Limb (tissue), 2 donors: ENCODE results near the gene TNFRSF14.
A peak's percentile ranks its signal among the peaks of the same experiment; 100 is the strongest.
"Not testable (repeated sequence)": the region's sequence is repeated elsewhere in the genome, so short reads cannot be mapped to it uniquely, and the experiment has no call there.

Experiments used
- DNase-seq, 2 donors: peaks; one replicate each; pipeline ENCODE4 v3.0.0-alpha.2; 2016; ENCODE audit errors: extremely low spot score in 2 of 2

The TNFRSF14 gene

DNA sequence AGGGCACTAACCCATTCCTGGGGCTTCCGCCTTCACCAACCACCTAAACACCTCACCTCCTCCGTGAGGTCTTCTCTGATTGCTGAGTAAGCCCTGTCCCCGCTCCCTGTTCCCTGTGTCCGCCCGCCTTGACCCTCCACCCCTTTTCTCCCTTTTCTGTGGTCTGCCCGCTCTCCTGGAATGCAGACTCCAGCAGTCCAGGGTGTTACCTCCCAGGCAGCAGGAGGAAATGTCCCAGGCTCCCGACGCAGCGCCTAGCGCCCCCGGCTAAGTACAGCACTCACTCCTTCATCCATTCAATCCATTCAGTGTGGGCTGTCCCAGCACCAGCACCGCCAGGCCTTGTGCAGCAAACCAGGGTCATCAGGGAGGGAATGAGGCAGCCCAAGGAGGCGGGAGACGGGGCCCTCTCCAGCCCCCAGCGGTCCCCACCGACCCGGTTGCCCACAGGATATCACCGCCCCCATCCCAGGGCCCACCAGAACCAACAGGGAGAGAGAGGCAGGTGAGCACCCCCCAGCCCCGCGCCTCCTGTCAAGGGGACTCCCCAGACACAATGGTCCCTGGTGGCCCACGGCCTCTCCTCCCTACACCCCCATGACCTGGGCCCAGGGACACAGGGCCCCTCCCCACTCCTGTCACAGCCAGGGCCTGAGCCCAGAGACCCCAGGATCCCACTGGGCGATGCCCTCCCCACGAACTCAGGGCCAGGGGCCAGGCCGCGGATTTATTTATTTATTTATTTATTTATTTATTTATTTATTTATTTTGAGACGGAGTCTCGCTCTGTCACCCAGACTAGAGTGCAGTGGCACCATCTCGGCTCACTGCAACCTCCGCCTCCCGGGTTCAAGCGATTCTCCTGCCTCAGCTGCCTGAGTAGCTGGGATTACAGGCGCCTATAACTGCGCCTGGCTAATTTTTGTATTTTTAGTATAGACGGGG, 10.2 kb downstream of the TNFRSF14 start:
- no peak for DNase-seq

DNA sequence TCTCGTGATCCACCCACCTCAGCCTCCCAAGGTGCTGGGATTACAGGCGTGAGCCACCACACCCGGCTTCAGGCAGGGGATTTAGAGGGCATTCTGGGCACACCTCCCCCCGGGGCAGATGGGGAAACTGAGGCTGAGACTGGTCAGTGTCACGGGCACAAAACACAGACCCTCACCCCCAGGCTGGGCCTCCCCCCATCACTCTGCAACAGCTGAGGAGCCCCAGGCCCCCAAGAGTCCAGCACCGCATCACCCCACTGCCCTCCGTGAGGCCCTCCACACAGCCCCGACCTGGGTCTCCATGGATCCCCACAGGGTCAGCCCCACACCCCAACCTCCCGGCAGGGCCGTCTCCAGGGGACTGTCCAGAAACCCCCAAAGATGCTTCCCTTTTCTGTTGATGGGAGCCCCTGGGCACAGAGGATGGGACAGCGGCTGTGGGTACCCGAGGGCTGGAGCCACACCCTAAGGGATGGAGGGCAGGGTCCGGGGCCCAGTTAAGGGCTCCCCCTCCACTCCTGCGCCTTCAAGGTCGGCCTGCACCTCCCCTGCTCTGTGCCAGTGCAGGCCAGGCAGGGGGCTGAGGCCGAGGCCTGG, 11.0 kb downstream of the TNFRSF14 start:
- DNase-seq = no peak

DNA sequence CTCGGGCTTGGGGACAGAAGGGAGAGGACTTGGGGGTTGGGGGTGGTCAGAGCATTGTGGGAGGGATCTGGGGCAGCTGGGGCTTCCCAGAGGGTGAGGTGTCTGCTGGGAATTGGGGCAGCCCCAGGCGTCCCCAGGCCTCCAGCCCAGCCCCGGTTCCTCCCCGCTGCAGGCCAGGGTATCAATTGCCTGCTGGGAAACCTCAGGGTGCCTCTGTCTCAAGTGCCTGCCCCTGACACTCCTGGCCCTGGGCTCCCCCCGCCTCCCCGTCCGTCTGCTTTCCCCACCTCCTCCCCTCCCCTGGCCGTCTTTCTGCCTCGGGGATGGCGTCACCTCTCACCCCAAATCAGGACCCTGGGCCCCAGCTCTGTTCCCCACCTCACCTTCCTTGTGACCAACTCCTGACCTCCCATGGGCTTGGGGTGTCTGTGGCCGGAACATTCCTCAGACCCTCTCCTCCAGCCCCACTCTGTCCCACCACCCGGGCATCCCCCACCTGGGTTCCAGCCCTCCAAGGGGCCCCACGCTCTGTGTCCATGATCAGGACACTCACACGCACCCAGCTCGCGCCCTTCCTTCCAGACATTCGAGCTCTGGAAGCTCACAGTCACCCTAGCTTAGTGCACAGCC, 12.1 kb downstream of the TNFRSF14 start:
- not testable (repeated sequence) for DNase-seq

GRCh38 chr1:2569060-2569459, 12.9 kb downstream of the TNFRSF14 start:
- DNase-seq = no peak

- not testable (repeated sequence) for DNase-seq
Measured at GRCh38 chr1:2569703-2570102, 13.5 kb downstream of the TNFRSF14 start.

GRCh38 chr1:2570332-2570731, 14.2 kb downstream of the TNFRSF14 start:
- DNase-seq = no peak

DNA sequence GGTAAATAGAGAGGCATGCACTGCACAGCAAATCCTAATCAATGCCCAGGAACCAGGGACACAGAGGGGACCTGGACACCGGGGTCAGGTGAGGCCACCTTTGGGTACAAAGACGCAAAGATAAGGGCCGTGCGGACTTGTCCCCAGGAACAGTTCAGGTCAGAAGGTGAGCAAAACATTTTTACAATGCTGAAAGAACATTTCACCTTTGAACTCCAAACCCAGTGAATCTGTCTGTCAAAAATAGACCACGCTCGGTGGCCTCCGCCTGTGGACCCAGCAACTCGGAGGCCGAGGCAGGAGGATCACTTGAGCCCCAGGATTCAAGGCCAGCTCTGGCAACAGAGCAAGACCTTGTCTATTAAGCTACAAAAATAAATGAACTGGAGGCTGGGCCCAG, 15.2 kb downstream of the TNFRSF14 start:
- DNase-seq = no peak

DNA sequence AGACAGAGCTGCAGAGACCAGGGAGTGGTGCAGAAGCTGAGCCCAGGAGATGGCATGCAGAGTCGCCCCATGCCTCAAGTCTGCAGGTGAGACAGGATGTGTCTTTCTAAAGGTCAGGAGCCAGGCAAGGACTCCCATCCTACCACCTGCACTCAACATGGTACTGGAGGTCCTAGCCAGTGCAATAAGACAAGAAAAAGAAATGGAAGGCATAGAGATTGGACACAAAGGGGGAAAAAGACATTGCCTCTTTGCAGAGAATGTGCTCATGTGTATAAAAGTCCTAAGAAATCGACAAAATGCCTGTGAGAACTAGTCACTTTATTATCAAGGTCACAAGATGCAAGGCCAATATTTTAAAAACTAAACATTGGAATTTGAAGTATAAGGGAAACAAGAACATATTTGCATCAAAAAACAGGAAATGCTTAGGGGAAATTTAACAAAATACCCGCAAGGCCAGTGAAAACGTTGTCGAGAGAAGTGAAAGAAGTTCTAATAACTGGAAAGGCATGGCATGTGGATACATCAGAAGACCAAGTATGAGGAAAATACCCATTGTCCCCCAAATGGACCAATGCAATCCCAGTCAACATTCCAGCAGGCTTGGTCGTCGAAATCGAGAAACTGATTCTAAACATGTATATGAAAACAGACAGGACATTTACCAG, 17.2 kb downstream of the TNFRSF14 start:
- no peak for DNase-seq

DNA sequence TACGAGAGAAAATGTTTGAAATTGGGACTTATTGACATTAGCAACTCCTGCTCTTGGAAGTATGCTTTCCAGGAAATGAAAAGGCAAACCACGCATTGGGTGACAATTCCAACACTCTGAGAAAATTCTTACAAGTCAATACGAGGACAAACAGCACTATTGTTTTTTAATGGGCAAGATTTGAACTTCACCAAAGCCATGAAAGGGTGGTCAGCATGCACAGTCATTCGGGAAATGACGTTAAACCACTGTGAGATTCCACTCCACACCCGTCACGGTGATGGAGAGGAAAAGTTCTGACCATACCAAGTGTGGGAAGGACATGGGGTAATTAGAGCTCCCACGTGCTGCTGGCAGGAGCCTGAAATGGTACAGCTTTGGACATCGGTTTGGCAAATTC, 18.2 kb downstream of the TNFRSF14 start:
- DNase-seq = no peak

DNA sequence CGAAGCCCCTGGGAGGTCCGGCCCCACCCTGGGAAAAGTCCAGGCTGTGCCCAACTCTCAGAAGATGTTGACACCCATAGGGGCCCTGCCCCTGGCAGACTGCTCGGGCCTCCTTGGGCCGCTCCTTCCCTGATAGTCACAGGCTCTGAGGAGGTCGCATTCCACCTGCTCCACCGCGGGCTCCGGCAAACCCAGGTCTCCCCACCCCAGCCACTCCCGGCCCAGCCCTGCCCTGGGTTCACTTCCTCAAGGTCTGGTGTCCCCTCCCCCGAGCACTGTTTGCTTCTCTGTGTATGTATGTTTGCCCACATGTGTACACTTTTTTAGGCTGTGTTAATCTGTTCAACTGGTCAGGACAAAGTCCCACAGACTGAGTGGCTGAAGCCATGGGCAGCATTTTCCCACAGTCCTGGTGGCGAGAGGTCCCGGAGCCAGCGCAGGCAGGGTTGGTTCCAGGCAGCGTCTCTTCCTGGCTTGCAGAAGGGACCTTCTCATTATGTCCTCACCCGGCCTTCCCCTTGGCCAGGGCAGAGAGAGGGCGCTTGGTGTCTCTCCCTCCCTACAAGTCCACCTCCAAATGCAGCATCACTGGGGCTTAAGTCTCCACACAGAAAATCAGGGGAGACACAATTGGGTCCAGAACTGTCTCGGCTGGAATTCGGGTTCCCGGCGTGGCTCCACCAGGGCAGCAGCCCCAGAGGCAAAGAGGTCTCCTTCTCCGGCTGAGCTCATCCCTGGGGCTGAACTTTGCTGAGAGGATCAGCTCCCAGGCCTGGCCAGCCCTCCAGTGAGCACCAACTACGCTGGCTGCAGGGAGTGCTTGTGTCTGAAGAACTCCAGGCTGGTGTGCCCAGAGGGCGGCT, 19.9 kb downstream of the TNFRSF14 start:
- peak in 1 of 2 donors; percentile 27 for DNase-seq

DNA sequence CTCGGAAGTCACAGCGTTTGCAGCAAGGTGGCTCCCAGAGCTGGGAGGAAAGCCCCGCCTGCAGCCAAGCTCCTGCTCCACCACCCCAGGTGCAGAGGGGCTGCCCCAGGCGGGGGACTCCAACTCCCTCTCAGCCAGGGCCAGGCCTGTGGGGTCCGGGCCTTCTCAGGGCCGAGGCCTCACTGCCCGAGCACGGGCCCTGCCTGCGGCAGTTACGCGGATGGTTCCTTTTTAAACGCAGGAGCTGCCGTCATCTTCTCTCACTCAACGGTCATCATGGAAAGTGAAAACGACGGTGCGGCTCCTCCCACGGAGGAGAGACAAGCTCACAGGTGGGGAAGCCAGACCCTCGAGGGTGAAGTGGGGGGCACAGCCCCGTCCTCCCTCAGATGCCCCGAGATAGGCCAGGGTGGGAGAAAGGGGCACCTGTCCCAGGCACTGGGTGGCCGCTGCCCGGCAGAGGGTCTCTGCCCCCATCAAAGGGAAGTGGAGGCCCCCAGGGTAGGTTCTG, 21.4 kb downstream of the TNFRSF14 start:
- DNase-seq = not testable (repeated sequence)

DNA sequence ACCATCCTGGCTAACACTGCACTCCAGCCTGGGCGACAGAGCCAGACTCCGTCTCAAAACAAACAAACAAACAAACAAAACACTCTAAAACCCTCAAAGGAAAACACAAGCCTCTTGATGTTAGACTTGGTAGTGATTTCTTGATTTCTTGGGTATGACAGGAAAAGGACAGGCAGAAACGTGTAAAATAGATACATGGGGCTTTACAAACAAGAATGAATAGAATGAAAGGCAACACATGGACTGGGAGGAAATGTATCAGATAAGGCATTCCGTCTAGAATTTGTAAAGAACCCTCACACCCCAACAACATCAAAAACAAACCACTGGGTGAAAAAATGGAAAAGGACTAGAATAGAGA, 22.6 kb downstream of the TNFRSF14 start:
- DNase-seq = no peak

DNA sequence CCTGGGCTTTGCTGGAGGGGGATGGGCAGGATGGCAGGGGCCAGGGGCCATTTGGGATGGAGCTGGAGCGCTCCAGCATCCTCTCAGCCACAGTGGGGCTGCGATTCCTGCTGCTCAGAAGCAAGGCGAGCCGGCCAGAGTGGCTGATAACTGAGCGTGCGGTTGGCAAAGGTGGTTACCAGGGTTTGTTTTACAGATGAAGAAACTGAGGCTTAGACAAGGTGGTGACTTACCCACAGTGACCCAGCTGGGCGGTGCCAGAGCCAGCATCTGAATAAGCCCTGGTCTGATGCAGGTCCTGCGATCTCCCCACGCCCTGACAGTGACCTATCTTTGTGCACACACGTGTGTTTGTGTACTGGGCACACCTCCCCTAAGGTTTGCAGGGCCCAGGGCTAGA, 24.5 kb downstream of the TNFRSF14 start:
- no peak for DNase-seq

- no peak for DNase-seq
Measured at GRCh38 chr1:2582391-2582790, 26.2 kb downstream of the TNFRSF14 start.

- no peak for DNase-seq
Measured at GRCh38 chr1:2583331-2583791, 27.2 kb downstream of the TNFRSF14 start.

GRCh38 chr1:2583871-2584351, 27.7 kb downstream of the TNFRSF14 start:
- DNase-seq = no peak

DNA sequence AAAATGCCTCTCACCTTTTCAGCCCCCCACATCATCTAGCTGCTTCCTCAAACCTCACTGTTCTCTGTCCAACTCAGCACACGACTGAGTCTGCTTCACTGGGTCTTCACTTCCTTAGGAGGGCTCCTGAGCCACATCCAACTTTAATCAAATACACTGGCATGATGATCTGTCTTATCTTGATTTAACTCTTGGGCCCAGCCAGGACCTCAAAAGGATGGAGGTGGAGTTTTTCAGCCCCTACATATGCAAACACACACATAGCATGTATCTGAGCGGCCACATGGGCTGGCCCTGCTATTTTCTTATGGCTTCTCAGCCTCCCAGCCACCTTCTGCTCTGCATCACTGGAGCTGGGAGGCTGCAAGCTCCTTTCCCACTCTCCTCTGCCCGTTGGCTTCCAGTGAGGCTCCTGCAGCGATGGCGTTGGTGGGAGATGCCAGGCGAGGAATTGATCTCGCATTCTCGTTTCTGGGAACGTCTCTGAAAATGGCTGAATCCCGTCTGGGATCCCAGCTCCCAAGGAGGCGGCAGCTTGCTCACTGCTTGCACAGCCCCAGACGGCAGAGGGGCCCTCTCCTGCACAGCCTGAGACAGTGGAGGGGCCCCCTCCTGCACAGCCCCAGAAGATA, 28.6 kb downstream of the TNFRSF14 start:
- no peak for DNase-seq

- DNase-seq = peak; percentile 42 to 65
Measured at GRCh38 chr1:2585318-2586092, 29.3 kb downstream of the TNFRSF14 start.
